NB4 (cell line): Measurements from ENCODE around the gene PDE3B.
"Not testable (repeated sequence)": the region's sequence is repeated elsewhere in the genome, so short reads cannot be mapped to it uniquely, and the experiment has no call there.

Experiments
- POLR2A ChIP-seq: IDR thresholded peaks from 2 replicates; pipeline ENCODE4 v1.6.1; 2011; ENCODE audit warnings: mild to moderate bottlenecking; ENCODE audit not compliant: insufficient read length; ENCODE audit errors: extremely low read depth
- TF ChIP-seq, protein P1 (sequence below): IDR thresholded peaks from one replicate; pipeline ENCODE4 v1.5.1; 2012; ENCODE audit warnings: low read depth, low read length

DNA sequence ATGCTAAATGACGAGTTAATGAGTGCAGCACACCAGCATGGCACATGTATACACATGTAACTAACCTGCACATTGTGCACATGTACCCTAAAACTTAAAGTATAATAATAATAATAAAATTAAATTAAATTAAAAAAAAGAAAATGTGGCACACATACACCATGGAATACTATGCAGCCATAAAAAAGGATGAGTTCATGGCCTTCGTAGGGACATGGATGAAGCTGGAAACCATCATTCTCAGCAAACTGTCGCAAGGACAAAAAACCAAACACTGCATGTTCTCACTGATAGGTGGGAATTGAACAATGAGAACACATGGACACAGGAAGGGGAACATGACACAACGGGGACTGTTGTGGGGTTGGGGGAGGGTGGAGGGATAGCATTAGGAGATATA, 23.7 kb downstream of the PDE3B start:
- TF ChIP-seq POLR2A, result not testable (repeated sequence)
- TF ChIP-seq, protein P1, sequence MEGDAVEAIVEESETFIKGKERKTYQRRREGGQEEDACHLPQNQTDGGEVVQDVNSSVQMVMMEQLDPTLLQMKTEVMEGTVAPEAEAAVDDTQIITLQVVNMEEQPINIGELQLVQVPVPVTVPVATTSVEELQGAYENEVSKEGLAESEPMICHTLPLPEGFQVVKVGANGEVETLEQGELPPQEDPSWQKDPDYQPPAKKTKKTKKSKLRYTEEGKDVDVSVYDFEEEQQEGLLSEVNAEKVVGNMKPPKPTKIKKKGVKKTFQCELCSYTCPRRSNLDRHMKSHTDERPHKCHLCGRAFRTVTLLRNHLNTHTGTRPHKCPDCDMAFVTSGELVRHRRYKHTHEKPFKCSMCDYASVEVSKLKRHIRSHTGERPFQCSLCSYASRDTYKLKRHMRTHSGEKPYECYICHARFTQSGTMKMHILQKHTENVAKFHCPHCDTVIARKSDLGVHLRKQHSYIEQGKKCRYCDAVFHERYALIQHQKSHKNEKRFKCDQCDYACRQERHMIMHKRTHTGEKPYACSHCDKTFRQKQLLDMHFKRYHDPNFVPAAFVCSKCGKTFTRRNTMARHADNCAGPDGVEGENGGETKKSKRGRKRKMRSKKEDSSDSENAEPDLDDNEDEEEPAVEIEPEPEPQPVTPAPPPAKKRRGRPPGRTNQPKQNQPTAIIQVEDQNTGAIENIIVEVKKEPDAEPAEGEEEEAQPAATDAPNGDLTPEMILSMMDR, result not testable (repeated sequence)
